ENCODE results near the gene ARPC5. TPM values are rescaled to one million over a fixed set of nuclear protein-coding genes. Genes with fewer than 3 reads are reported as not detected.
A peak's percentile ranks its signal among the peaks of the same experiment; 100 is the strongest.

The ARPC5 gene
- total and polyA plus RNA-seq, 10 of the 15 experiments (the other 5 are each of a cell fraction or from before 2014, with no cell fraction given), result 238 to 784 (median 309) TPM

DNA sequence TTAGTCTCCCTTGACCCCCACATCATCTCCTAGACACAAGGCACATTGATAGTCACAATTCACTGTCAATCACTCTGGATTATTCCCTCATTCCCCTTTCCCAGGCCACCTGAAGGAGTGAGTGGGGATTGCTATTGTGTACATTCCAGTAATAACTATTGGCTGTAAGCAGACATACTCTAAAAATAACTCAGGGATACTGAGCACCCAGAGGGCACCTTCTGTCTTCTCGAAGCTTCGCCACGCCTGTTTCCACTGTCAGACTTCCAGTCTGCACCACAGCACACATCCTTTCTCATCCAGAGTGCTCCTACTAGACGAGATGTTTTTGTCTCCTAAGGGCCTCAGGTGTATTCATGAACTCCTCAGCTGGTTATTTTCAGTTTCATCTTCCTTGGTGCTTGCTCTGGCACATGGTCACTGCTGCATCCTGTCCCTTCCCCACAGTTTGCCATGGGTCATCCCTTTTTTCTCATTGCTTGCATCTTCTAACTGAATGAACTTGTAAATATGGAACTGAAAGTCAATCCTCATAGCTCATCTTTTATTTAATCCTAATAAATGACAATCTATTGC, 18.4 kb upstream of the ARPC5 start:
- ChIA-PET CTCF (interaction anchor here (0.7 to 6.5 kb wide), 27 partner anchors 8 to 569 kb away, joined by 3 to 360 read pairs (median 7); partner anchors contain the start of gene ARPC5), SMC1A (ENCODE audit: uncharacterized antibody, unreplicated experiment) (interaction anchor here (0.6 to 6.2 kb wide), 38 partner anchors 8 to 569 kb away, joined by 3 to 331 read pairs (median 7); partner anchors contain the start of genes ARPC5 and NCF2), RAD21 (ENCODE audit: unreplicated experiment) (interaction anchor here (0.6 to 6.2 kb wide), 19 partner anchors 9 to 302 kb away, joined by 3 to 299 read pairs (median 8); partner anchors contain the start of gene NCF2), POLR2A (interaction anchor here (0.6 to 4.3 kb wide), 8 partner anchors 9 to 819 kb away, joined by 3 to 39 read pairs (median 4); no protein-coding TSS in a partner anchor)
- H3K4me1 ChIP-seq (ENCODE audit: control insufficient read depth, insufficient read depth, low read length), result peaks cover 31% of the 10 kb centered on the region
- WGBS (ENCODE audit: insufficient coverage, insufficient replicate concordance, low lambda C conversion rate, missing lambda C conversion rate), result 78% methylated on average over 4 of the region's 4 CpGs
- no peaks in the 10 kb centered on the region for H3K9me3 ChIP-seq (replicated peaks; ENCODE audit: control insufficient read depth, insufficient read depth, low read length)
- no TSS peak for BruUV-seq (replicated peaks)
- peak overlapping the region; percentile 11; the same call in 1 of the 2 replicates for H2AFZ ChIP-seq (ENCODE audit: control insufficient read depth, low read depth, low read length)
- no peak overlapping the region for H3K9ac ChIP-seq (ENCODE audit: control insufficient read depth, insufficient read depth, low read length)
- H4K20me1 ChIP-seq (ENCODE audit: control insufficient read depth, insufficient read depth), result no peaks in the 10 kb centered on the region
- H3K27me3 ChIP-seq (replicated peaks in 1 of 2; ENCODE audit: control insufficient read depth in 2 of 2, insufficient read depth in 2 of 2, low read length in 1 of 2), result no peaks in the 10 kb centered on the region
- TF ChIP-seq MEF2A (IDR thresholded peaks at IDR 0.05; ENCODE audit: insufficient read depth, low read depth, low read length) (no peak), PAX8 (IDR thresholded peaks at IDR 0.05) (no peak), NFXL1 (IDR thresholded peaks at IDR 0.05; ENCODE audit: borderline replicate concordance) (no peak)
- TF ChIP-seq, protein P1, sequence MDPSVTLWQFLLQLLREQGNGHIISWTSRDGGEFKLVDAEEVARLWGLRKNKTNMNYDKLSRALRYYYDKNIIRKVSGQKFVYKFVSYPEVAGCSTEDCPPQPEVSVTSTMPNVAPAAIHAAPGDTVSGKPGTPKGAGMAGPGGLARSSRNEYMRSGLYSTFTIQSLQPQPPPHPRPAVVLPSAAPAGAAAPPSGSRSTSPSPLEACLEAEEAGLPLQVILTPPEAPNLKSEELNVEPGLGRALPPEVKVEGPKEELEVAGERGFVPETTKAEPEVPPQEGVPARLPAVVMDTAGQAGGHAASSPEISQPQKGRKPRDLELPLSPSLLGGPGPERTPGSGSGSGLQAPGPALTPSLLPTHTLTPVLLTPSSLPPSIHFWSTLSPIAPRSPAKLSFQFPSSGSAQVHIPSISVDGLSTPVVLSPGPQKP (IDR thresholded peaks at IDR 0.05; ENCODE audit: low read depth, low read length), result no peak
- ATAC-seq (peak; percentile 39), FAIRE-seq (no peak), DNase-seq (ENCODE audit: low read depth, low spot score) (no peak)
- peak overlapping the region; percentile 60 for H3K4me2 ChIP-seq (ENCODE audit: control insufficient read depth, insufficient read depth)
- no peak overlapping the region for H3K4me3 ChIP-seq
- peak overlapping the region; percentile 67; the same call in 1 of the 2 replicates for H3K27ac ChIP-seq (ENCODE audit: control insufficient read depth, insufficient read depth)
- no peaks in the 10 kb centered on the region; a peak in 1 of 4 replicates for H3K36me3 ChIP-seq (ENCODE audit: control insufficient read depth in 2 of 2, insufficient read depth in 2 of 2, low read length in 1 of 2)
- intact Hi-C loops (cut with micrococcal nuclease; ENCODE audit: unreplicated experiment) (loop anchor here (2.0 to 5.0 kb wide), 2 partner anchors 153 to 403 kb away; no protein-coding TSS in a partner anchor), in situ Hi-C loops (cut with MboI) (loop anchor here (5.0 to 10.0 kb wide), 2 partner anchors 258 to 571 kb away; no protein-coding TSS in a partner anchor)
- peaks cover 2% of the 10 kb centered on the region for H3K79me2 ChIP-seq (ENCODE audit: control insufficient read depth, insufficient read depth, low read length)

Measured in GM12878 (cell line).